Bronchial epithelial cell (primary cell): Measurements from ENCODE around the gene ALDOC. TPM values are rescaled to one million over a fixed set of nuclear protein-coding genes. Genes with fewer than 3 reads are reported as not detected.
A peak's percentile ranks its signal among the peaks of the same experiment; 100 is the strongest.

Source experiments
- DNase-seq: peaks from one replicate; pipeline ENCODE4 v3.0.0-alpha.2; 2010; ENCODE audit warnings: low read depth
- FAIRE-seq: peaks from 2 replicates; lab custom pipeline; 2011; peaks lifted over from hg19 to GRCh38; lab: Jason Lieb, UNC
- H3K27me3 ChIP-seq: 2 replicates; pipeline ENCODE4 v1.5.1; 2011; ENCODE audit warnings: low read length; ENCODE audit not compliant: control insufficient read depth, insufficient read depth
- H3K36me3 ChIP-seq: 2 replicates; pipeline ENCODE4 v1.5.1; 2011; ENCODE audit warnings: low read length; ENCODE audit not compliant: control insufficient read depth, insufficient read depth
- H3K4me3 ChIP-seq: 2 replicates; pipeline ENCODE4 v1.5.1; 2011; ENCODE audit warnings: mild to moderate bottlenecking, low read depth, low read length, control low read depth
- total RNA-seq: library from RNA; depleted of rRNA; stranded (reverse); fragments of >200 nt; gene quantifications from 2 replicates; pipeline ENCODE4 v1.2.1, GENCODE V29; 2014
- TF ChIP-seq, protein P1 (sequence below): IDR thresholded peaks from 2 replicates; pipeline ENCODE4 v1.5.1; 2011; ENCODE audit warnings: mild to moderate bottlenecking, moderate library complexity, low read length, control low read depth, inconsistent platforms; ENCODE audit not compliant: insufficient read depth, severe bottlenecking

ALDOC gene
- total RNA-seq, 1 donor from 2014 or later: 53.4 TPM

DNA sequence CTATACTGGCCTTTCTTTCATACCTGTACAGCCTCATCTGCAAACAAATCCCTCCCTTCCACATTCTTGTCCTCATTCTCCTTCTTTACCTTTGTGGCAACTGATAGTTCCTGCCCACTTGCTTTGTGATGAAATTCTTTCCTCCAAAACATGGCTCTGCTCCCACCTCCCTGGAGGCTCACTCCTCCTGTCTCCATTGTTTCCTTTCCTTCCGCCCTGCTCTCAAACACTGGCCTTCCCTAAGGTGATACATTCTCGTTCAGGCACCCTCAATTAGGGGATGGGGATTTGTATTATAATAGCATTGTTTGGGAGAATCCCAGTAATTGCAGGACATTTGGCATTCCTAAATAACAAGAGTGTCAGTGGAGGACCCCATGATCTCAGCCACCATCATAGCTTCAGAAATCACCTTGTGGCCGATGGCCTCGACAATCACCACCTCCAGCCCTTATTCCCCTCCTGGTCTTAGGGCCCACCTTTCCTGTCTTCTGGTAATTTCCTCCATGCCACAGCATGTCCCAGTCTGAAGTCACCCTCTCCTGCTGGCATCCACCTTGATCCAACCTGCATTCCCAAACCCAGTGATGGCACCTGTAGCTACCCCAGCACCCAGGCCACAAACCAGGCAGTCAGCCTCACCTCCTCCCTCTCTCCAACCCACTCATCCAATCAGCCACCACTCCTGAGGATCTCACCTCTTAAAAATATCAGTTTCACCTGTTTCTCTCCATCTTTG lies 32.1 kb downstream of the ALDOC start:
- TF ChIP-seq, protein P1, sequence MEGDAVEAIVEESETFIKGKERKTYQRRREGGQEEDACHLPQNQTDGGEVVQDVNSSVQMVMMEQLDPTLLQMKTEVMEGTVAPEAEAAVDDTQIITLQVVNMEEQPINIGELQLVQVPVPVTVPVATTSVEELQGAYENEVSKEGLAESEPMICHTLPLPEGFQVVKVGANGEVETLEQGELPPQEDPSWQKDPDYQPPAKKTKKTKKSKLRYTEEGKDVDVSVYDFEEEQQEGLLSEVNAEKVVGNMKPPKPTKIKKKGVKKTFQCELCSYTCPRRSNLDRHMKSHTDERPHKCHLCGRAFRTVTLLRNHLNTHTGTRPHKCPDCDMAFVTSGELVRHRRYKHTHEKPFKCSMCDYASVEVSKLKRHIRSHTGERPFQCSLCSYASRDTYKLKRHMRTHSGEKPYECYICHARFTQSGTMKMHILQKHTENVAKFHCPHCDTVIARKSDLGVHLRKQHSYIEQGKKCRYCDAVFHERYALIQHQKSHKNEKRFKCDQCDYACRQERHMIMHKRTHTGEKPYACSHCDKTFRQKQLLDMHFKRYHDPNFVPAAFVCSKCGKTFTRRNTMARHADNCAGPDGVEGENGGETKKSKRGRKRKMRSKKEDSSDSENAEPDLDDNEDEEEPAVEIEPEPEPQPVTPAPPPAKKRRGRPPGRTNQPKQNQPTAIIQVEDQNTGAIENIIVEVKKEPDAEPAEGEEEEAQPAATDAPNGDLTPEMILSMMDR: no peak
- Histone ChIP-seq H3K36me3 (peaks cover 3% of the 10 kb centered on the region), H3K4me3 (no peak overlapping the region), H3K27me3 (no peaks in the 10 kb centered on the region)
- FAIRE-seq (no peak), DNase-seq (no peak)

DNA sequence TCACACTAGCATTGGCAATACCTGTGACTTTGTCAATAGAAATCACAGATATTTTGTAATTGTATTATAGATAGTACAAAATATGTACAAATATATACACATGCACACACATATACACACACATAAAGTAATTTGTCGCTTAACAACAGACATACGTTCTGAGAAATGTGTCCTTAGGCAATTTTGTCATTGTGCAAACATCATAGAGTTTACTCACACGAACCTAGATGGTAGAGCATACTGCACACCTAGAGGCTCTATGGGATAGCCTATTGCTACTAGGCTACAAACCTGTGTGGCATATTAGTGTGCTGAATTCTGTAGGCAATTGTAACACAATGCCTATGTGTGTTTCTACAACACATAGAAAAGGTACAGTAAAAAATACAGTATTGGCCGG lies 35.3 kb downstream of the ALDOC start:
- Histone ChIP-seq H3K27me3 (no peaks in the 10 kb centered on the region), H3K4me3 (no peak overlapping the region), H3K36me3 (no peaks in the 10 kb centered on the region)
- peak; percentile 63 for DNase-seq
- no peak for FAIRE-seq
- TF ChIP-seq, protein P1: no peak

DNA sequence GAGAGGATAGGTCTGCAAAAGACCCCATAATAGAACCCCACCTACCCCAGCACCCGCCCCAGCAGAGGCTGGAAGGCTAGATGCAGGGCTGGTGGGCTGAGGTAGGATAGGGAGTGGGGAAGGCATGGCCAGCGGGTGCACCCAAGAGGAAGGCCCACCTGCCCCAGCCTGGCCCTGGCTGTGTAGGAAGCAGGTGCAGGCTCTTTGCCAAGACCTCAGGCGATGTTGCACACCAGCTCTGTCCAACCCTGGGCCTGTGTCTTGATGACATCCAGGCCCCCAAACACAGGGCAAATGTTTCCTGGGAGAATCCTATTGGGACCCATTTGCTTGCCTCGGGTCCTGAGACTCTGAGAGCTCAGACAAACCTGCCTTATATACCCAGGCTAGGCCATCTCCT lies 36.5 kb downstream of the ALDOC start:
- TF ChIP-seq, protein P1: no peak
- no peak for DNase-seq
- Histone ChIP-seq H3K36me3 (no peaks in the 10 kb centered on the region), H3K27me3 (no peaks in the 10 kb centered on the region), H3K4me3 (no peak overlapping the region)
- FAIRE-seq: no peak

DNA sequence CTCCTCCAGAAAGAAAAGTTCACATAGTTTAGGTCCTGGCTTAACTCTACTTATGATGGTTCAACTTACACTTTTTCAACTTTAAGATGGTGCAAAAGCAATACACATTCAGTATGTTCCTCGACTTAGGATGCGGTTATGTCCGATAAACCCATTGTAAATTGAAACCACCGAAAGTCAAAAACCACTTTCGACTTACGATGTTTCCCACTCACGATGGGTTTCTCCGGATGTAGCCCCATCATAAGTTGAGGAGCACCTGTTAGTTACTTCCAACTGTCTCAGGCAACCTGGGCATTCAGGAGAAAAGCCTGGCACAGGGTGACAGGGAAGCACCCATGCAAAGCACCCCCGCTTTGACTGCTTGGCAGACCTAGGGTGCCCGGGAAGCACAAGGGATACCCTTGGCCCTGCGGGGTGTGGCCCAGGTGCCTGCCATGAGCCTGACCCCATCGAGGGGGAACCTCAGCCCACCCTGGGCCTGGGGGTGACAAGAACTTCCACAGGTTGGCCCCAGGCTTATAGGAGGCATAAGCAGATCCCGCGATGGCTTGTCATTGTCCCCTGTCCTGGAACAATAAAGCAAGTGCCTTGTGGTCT lies 38.3 kb downstream of the ALDOC start:
- Histone ChIP-seq H3K4me3 (no peak overlapping the region), H3K27me3 (no peaks in the 10 kb centered on the region), H3K36me3 (peaks cover 1% of the 10 kb centered on the region)
- FAIRE-seq (peak; percentile 28), DNase-seq (no peak)
- TF ChIP-seq, protein P1: no peak

DNA sequence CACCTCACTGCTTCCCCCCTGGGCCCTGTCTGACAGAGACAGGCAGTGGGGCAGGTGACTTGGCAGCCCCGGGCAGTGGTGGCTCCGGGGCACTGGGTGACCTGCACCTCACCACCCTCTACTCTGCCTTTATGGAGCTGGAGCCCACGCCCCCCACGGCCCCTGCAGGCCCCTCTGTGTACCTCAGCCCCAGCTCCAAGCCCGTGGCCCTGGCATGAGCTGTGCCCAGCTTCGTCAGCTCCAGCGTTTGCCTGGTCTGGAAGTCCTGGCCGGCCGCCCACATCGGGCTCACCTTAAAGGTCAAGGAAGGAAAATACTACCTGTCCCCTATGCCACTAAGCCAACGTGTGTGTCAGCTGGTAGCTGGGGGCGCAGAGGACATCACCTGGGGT lies 39.5 kb downstream of the ALDOC start:
- H3K27me3 ChIP-seq: no peaks in the 10 kb centered on the region
- TF ChIP-seq, protein P1: no peak
- peaks cover 1% of the 10 kb centered on the region for H3K36me3 ChIP-seq
- FAIRE-seq (no peak), DNase-seq (no peak)
- H3K4me3 ChIP-seq: no peak overlapping the region
